HTERT RPE-1 (cell line): ENCODE data around the gene CCDC167.

Experiments used
- in situ Hi-C: fragments of 300-500 bp; cut with MboI; formaldehyde crosslinking; loops from 4 replicates; pipeline ENCODE4 v1.14.3; 2020; ENCODE audit warnings: low sequenced_read_pairs

Gene CCDC167

DNA sequence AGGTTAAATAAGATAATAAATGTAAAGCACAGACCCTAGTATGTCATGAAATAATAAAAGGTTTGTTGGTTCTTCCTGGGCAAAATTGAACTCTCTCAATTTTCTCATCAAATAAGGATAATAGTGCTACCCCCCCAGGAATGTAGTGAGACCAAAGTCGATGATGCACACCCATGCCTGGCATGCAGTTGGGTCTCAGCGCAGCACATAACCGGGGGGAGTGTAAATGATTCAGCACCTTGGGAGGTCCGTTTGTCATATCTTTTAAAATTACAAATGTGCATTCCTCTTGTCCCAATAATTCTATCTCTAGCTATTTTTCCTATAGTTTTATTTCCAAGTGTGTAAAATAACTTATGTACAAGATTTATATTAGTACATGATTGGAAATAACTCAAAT is 31.3 kb upstream of the CCDC167 start:
- in situ Hi-C loops, result no loop called here

DNA sequence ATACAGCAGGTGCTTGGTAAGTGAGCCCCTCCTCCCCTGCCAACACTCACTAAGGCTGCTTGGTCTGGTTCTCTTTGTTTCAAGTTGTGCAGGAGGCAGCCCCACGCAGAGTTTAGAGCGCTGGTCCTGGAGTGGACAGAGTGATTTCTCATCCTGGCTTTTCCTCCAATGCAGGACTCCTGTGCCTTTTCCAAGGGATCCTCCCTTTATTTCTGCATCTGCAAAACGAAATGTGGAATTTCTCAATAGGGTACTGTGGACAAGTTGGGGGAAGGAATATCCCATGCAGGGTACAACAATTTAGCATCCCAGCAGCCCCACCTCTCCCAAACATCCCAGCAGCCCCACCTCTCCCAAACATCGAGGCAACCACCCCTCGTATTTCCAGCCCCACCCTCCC is 30.6 kb upstream of the CCDC167 start:
- in situ Hi-C loops, result no loop called here

DNA sequence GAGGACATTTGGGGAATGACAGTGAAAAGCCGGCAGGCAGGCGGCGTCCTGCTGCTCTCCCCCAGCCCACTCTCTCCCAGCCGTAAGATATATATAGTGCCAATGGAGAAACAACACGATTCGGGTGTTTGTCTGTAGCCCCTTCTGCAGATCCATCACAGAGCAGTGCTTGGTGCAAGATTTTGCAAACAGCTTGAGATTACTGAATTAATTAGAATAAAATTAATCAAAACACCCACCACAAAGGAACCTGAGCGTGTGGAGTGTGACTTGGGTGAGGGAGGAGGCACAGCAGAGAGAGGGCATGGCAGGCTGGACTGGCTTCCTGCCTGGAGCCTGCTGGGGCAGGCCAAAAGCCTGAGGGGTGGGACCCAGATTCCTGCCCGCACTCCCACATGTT is 28.8 kb upstream of the CCDC167 start:
- in situ Hi-C loops, result no loop called here

DNA sequence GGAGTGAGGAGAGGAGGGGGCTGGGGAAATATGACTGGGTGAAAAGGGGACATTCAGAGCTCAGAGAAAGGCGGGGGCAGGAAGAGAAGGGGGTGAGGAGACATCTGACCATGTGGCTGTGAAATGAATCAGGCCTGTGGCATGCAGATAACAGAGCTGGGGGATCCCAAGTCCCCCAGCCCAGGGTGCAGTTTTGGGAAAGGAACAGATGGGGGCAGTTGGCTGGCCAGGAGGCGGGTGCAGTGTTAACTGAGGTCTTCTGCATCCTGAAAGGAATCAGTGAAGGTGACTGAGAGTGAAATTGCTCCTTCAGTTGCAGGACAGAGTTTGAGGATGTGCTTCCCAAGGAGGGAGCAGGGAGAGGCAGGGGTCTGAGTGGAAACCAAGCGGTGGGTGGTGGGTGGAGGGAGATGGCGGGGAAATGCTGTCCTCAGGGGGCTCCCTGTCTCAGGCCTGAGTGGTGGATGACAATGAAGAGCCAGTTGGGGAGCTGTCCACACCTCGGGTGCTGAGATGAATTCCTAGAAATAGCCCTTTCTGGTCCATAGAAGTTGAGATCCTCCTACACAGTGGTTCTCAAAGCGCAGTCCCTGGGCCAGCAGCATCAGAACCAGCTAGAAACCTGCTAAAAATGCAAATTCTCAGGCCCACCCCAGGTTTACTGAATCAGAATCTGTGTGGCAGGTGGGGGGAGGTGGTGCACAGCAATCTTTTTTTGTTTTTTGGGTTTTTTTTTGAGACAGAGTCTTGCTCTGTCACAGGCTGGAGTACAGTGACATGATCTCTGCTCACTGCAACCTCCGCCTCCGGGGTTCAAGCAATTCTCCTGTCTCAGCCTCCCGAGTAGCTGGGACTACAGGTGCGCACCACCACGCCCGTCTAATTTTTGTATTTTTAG is 26.0 kb upstream of the CCDC167 start:
- in situ Hi-C loops, result no loop called here

DNA sequence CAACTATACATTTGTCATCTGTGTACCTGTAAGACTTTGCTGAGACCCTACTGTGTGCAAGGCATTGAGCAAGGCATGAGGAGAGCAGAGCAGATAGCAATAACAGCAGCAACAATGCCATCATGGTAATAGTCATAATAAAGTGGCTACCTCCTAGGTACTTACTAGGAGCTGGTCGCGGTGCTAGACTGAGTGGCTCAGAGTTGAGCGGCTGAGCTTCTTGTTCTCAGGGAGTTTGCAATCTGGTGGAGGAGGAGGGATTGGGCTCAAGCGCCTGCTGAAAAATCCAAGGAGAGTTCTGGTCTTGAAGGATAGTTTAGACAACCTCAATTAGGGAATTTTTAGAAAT is 25.3 kb upstream of the CCDC167 start:
- in situ Hi-C loops, result no loop called here

DNA sequence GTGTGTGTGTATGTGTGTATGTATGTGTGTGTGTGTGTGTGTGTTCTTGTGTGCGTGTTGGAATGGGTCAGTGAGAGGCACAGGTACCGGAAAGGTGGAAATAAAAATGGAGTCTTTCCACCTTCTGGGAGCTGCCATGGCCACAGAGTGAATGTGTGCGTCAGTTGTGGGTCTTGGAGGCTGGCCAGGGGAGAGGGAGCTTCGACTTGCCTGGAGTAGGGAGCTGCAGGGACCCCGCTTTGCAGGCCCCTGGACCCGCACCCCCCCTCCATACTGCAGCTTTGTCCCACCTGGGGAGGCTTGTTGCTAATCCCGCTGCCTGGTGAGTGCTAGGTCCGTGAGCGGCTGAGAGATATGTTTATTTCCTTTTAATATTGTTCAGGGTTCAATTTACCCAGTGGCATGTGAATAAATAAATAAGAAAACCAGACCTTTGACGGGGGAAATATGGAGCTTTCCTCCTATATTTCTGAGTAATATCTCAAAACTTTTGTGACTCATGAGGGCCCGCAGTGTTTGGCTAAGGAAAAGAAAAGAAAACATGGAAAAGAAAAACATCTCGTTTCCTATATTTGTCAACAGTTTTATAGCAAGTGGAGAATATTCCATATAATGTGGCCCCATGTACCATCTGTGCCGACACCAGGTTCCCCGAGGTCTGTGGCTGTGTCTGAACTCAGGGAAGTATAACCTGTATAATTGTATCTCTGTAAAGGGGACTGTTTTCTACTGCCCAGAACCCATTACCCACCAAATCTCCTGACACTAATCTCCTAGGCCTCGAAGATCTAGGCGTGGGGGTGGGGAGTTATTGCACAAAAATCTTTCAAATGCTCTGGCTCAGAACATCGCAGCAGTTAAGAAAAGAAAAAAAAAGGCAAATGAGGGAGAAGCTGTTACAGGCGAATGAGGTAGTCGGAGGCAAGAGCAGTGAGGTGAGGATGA is 24.6 kb upstream of the CCDC167 start:
- in situ Hi-C loops, result no loop called here

DNA sequence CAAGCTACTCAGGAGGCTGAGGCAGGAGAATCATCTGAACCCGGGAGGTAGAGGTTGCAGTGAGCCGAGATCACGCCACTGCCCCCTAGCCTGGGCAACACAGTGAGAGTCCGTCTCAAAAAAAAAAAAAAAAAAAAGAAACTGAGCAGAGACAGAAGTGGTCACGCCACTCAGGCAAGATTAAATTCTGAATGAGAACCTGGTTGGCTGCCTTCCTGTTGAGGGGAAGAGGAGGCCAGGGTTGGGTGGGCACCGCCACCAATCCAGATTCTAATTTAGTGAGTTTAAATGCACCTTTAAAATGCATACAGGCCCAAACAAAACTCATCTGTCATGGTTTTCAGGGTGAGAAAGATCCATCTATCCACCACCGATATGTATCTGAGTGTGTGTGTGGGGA is 23.7 kb upstream of the CCDC167 start:
- in situ Hi-C loops, result no loop called here

DNA sequence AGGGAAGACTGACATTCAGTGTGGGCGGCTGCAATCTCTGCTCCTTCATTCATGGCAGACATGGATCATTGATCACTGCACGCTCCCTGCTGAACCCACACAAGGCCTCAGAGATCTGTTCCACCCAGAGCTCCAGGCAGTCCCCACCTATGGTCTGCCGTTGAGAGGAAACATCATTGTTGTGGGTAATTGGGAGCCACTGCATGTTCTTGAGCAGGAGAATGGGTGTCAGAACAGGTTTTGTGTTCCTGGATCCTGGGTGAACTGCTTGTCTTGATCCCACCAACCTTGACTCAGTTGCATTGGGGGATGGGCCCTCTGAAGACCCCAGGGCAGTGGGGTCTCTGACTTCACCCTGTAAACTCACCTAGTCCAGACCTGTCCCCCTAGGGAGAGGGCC is 23.1 kb upstream of the CCDC167 start:
- in situ Hi-C loops, result no loop called here

DNA sequence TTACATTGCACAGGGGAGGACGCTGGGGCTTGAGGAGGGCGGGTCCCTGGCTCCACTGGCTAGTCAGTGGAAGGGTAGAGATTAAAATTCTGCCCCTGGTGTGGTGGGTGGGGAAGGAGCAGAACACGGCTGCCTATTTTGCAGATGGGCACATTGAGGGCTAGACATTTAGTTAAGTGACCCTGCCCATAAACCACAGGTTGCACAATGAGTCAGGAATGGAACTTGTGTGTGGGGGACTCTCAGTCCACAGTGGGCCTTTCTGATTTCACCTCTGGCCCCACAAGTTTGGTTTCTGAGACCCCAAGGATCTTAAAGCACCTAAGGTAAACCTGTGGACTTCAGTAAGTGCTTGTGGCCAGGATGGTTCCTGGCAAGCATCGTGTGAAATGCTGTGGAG is 22.0 kb upstream of the CCDC167 start:
- in situ Hi-C loops, result no loop called here

DNA sequence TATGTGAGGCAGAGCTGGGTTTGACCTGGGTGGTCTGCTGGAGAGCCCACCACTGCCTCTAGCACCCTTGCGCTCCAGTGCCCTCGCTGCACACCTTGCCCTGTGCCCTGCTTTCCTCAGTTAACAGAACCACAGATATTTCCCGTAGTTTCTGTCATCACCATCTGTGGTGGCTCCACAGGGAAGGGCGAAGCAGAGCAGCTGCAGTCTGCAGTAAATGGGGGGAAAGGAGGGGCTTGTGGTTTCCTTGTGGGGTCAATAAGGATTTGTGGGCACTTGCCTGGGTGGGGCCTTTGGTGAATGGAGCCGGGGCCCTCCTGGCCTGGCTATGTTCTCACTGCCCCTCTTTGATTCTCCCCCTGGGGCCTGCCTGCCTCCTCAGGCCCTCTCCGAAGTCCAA is 21.2 kb upstream of the CCDC167 start:
- in situ Hi-C loops, result no loop called here

DNA sequence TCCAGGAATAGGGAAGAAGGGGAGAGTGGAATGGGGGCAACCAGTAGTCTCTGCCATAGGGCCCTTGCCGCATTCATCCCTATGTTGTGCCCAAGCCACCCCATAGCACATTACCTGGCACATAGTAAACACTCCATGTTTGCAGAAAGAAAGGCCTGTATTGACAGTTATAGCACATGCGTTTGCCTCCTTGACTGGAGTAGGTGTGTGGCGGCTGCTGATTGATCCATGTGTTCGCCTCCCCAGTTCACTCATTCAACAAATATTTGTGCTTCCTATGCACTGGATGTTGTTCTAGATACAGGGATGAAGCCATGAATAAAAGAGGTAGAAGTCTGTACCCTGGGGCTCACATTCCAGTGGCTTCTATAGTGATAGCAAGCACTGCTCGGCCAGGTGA is 19.8 kb upstream of the CCDC167 start:
- in situ Hi-C loops, result no loop called here

DNA sequence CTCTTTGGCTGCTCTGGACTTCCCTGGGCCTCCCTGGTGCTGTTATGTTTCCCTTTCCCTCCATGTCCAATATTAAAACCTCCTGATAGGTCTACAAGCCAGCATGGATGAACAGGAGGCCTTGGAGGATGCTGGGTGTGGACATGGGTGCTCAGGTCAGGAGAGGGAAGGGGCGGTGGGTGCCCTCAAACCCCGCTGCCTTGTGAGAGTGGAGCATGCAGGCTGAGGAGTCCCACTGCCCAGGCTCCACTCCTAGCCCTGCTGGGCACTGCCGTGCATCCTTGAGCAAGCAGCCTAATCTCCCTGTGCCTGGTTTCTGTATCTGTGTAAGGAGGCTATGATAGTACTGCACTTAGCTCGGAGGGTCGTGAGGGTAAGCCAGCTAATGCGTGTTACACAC is 18.4 kb upstream of the CCDC167 start:
- in situ Hi-C loops, result no loop called here

DNA sequence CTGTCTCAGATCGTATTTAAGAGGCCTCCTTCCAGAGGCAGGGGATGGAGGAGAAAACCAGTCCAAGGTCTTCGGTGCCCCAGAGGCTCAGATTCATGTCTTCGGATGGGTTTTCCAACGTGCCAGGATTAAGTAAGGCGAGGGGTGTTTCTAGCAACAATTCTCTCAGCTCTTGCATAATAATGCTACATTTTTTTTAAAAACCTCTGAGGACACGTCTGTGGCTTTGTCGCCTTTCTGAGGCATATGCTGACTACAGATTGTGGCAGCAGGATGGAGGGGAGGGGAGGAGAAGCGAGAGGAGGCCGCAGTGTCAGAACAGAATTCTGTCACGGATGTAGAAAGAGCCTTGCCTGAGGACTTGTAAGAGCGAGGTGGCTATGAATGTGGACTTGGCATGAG is 17.7 kb upstream of the CCDC167 start:
- in situ Hi-C loops, result no loop called here

DNA sequence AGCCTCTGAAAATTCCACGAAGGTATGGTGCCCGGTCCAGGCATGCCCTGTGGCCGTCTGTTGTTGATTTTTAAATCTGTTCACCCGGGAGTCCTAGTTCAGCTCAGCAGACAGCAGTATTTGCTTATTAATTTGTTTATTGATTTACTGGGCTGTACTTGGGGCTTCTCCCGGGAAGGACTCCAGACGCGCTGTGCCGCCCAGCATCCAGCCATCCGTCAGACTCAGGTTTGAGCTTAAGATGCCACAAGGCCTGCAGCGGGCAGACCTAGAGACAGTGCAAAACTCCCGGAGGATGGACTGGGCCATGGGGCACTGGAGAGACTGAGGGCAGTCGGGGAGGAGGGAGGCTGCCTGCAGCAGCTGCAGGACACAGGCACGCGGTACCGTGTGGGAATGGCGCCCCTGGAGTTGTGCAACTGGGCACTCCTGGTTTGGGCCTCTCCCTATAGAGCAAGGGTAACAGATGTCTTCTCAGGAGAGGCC is 17.3 kb upstream of the CCDC167 start:
- in situ Hi-C loops, result no loop called here

DNA sequence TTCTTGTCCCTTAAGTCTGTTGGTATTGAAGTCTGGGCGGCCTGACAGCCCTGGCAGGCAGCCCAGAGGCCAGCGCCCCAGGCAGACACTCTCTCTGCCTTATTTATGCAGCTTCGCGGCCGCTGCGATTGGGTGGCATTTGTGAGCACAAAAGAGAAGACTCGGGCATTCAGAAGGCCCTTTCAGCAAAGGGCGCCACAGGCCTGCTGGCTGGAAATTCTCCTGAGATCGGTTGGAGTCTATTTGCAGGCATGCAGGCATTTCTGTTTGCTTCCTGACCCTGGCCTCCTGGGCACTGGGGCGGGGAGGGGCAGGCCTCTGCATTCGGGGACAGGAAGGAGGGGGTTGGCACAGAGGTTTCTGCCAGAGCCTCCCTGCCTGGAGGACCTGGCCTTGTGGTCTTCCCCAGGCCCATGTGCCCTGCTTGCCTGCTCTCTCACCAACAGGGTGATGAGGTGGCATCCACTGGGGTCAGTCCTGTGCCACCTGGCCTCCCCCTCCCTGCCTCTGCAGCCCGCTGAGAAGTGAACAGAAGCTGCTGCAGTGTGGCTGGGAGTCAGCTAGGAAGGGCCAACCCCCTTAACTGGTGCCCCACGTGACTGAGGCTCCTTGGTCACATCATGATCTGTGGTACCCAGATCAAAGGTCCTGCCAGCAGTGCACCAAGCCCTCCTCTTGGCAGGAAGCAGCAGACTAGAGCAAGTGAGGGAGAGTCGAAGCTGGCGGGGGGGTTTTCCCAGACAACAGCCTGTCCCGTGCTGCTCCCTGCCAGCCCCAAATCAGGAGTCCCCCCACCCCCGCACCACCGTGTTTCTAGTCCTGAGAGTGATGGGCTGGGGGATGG is 16.6 kb upstream of the CCDC167 start:
- in situ Hi-C loops, result no loop called here

DNA sequence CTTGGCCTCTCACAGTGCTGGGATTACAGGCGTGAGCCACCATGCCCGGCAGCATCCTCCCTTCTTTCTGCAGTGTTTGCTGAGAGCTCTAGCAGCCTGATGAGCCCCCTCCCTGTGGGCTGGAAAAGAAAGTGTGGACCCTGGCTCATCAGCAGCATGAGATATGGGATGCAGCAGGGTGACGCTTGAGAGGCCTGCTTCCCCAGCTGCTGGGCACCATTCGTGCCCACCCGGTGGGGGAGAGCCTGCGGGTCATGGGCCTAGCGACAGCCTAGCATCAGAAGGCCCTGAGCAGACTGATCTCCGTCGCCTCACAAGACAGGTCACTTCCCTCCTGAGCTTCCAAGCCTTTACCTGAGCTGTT is 16.0 kb upstream of the CCDC167 start:
- in situ Hi-C loops, result no loop called here

DNA sequence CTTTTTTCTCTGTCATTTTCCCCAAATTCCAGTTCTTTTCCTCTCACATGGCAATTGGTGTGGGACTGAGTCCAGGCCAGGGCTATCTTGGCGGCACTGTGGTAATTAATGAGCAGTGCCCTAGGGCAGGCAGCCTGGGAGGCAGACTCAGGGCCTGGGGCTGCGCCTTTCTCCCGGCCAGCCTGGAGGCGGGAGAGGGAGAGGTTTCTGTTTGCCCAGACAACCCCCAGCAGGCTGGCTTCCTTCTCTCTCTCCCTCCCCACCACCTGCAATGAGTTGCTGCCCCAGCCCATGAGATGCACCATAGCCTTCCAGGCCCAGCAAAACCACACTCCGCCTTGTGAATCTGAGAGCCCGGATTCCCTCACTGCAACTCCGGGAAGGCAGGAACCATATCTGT is 15.1 kb upstream of the CCDC167 start:
- in situ Hi-C loops, result no loop called here

DNA sequence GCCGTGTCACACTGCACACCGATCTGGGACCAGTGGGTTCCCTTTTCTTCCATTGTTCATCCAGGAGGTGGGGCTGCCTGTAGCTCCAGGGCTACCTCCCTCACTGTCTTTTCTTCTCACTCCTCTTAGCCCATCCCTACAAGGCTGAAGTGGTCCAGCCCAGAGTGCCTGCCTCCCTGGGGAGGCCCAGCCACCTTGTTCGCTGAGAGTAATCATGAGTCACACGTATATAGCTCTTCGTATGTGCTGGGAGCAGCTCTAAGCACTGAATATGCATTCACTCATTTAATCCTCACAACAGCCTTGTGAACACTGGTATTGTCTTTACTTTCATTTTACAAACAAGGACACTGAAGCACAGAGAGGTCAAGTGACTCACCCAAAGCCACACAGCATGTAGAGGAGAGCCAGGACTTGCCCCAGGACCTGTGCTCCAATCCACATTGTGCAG is 14.7 kb upstream of the CCDC167 start:
- in situ Hi-C loops, result no loop called here

DNA sequence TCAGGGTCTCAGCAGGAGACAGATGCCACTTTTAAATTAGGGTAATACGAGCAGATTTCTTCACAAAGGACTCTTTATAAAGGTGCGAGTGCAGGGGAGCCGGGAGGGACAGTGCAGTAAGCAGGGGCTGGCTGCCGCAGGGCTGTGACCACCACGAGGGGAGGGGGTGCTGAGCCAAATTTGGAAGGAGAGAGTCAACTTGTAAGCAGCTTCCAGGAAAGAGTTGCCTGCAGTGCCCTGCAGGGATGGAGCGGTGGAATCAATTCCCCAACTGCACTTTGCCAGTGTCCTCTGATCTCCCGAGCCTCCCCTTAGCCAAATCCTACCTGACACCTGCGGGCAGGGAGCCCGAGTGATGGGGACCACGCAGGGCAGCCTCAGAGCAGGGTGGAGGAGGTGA is 13.9 kb upstream of the CCDC167 start:
- in situ Hi-C loops, result no loop called here

DNA sequence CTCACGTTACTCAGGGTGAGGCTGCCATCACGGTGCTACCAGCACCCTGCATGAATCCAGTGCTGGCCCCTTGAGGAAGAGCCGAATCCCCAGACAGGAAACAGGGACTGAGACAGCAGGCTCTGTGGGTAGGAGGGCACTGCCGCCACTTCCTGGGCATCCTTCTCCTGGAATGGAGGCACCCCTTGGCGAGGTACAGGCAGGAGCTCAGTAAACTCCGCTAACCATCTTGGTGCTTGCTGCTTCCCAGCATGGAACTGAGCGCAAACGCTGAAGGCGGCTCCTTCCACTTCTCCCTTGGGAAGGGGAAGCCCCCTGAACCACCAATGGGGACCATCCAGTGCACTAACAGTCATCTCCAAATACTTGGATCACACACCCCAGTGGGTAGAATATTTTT is 13.5 kb upstream of the CCDC167 start:
- in situ Hi-C loops, result no loop called here

DNA sequence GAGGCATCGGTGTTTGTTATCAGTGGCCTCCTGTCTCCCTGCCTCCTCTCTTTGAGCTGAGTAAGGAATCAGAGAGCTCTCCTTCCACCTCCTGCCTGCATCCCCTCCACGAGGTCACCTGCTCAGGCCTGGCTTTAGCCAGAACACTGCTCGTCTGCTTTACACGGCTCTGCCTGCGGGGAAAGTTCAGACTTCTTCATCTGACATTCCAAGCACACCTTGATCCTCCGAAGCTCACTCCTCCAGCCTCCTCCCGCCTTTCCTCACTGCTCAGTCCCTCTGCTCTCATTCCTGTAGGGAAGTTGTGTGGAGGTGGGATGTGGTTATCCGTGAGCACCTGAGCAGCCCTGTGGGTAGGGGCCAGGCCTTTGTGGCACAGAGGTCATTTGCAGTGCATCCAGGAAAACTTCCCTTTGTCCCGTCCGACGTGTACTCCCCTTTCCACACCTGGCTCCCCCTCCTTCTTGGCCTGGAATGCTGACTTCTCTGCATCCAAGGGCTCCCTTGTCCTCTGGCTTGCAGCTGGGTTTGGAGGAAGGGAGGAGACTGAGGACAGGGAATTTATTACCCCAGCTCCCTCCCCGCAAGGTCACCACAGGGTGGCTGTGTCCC is 12.8 kb upstream of the CCDC167 start:
- in situ Hi-C loops, result no loop called here
